Cardiac fibroblast (primary cell): ENCODE measurements around the gene CHST8.

ENCODE experiments used
- DNase-seq, 2 donors: peaks; one replicate each; pipeline versions ENCODE4 v3.0.0 to v3.0.0-alpha.2; 2010; ENCODE audit warnings: low read depth in 2 of 2
- H3K4me3 ChIP-seq, 2 donors: replicated peaks in 1 of 2; 1 replicate in 1 of 2; 2 replicates in 1 of 2; pipeline ENCODE4 v1.5.1; 2011; ENCODE audit warnings: low read depth in 2 of 2, low read length in 2 of 2, mild to moderate bottlenecking in 2 of 2, moderate library complexity in 1 of 2
- CTCF ChIP-seq: IDR thresholded peaks from one replicate; pipeline ENCODE4 v1.5.1; 2011; ENCODE audit warnings: low read depth, mild to moderate bottlenecking, low read length, inconsistent platforms

CHST8 gene

GRCh38 chr19:33582914-33583313 is 38.8 kb upstream of the CHST8 start:
- no peak for TF ChIP-seq CTCF
- H3K4me3 ChIP-seq: no peak overlapping the region

GRCh38 chr19:33587150-33587549 is 34.6 kb upstream of the CHST8 start:
- TF ChIP-seq CTCF: no peak
- H3K4me3 ChIP-seq: no peak overlapping the region
- no peak for DNase-seq

More at GRCh38 chr19:33582914-33583313, 38.8 kb upstream of the CHST8 start:
- no peak for DNase-seq

GRCh38 chr19:33590224-33590623 is 31.5 kb upstream of the CHST8 start:
- TF ChIP-seq CTCF: no peak
- H3K4me3 ChIP-seq: no peak overlapping the region
- DNase-seq: no peak

GRCh38 chr19:33595783-33596182 is 26.0 kb upstream of the CHST8 start:
- DNase-seq: no peak
- H3K4me3 ChIP-seq: no peak overlapping the region
- no peak for TF ChIP-seq CTCF

- H3K4me3 ChIP-seq: no peak overlapping the region
- TF ChIP-seq CTCF: no peak
- no peak for DNase-seq
Observed at GRCh38 chr19:33601583-33601982, 20.2 kb upstream of the CHST8 start.

GRCh38 chr19:33602576-33603204 is 19.1 kb upstream of the CHST8 start:
- DNase-seq: no peak
- H3K4me3 ChIP-seq: no peak overlapping the region
- no peak for TF ChIP-seq CTCF

GRCh38 chr19:33603377-33603776 is 18.4 kb upstream of the CHST8 start:
- no peak for TF ChIP-seq CTCF
- DNase-seq: no peak
- H3K4me3 ChIP-seq: no peak overlapping the region
